Endometrial microvascular endothelial cells (primary cell): ENCODE results near the gene DTD2. TPM values are rescaled to one million over a fixed set of nuclear protein-coding genes. Genes with fewer than 3 reads are reported as not detected.
"Not testable (repeated sequence)": the region's sequence is repeated elsewhere in the genome, so short reads cannot be mapped to it uniquely, and the experiment has no call there.

ENCODE experiments used
- in situ Hi-C: cut with HindIII; loops from 2 replicates; pipeline ENCODE4 v1.10.0; 2017; ENCODE audit warnings: low sequenced_read_pairs, low pct_unique_long_range_greater_than_20kb; ENCODE audit errors: inconsistent ontology term
- total RNA-seq: library from RNA; depleted of rRNA; stranded (reverse); fragments of >200 nt; gene quantifications from one replicate; pipeline ENCODE4 v1.2.3, GENCODE V29; 2015; ENCODE audit errors: inconsistent ontology term

DTD2 gene
- 36.1 TPM for total RNA-seq

- in situ Hi-C loops, result no loop called here
These were observed at the start of gene DTD2 for GRCh38 chr14:31456841-31457664. DTD2 (minus strand) TSS chr14:31457506; CDS start chr14:31457393, 113 bp downstream.

DNA sequence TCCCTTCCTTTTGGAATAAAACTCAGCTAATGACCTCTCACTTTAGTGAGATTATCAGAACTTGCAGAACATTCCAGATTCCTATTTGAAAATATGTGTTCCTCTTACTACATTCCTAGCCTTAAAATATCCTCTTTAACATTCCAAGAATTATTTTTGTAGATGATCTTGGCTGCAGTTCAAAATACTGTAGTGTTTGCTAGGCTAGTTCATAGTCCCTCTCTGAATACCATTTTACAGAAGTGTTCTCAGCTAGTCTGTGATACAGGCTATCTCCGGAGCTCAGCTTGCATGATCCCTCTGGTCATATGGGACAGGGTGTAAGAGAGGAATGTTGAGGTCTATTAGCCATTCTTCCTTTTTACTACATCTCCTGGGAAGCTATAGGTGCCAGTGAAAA is 48.1 kb upstream of the DTD2 start:
- in situ Hi-C loops, result no loop called here

DNA sequence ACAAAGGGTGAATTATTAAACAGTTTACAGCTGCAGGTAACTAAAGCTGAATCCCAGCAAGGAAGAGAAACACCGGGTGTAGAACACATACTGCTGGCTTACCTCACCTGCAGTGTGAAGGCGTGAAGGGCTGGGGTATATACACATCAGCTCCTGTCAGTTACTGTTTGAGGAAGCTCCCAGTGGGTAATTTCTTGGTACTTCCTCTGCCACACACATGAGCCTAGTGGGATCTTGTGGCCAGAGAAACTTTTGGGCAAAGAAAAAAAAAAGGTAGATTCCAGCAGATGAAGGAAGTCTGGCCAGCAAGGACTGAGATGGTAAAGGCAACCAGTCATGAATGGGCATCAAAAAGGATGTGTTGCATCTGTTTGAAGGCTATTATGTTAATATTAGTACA is 44.6 kb upstream of the DTD2 start:
- in situ Hi-C loops, result no loop called here

DNA sequence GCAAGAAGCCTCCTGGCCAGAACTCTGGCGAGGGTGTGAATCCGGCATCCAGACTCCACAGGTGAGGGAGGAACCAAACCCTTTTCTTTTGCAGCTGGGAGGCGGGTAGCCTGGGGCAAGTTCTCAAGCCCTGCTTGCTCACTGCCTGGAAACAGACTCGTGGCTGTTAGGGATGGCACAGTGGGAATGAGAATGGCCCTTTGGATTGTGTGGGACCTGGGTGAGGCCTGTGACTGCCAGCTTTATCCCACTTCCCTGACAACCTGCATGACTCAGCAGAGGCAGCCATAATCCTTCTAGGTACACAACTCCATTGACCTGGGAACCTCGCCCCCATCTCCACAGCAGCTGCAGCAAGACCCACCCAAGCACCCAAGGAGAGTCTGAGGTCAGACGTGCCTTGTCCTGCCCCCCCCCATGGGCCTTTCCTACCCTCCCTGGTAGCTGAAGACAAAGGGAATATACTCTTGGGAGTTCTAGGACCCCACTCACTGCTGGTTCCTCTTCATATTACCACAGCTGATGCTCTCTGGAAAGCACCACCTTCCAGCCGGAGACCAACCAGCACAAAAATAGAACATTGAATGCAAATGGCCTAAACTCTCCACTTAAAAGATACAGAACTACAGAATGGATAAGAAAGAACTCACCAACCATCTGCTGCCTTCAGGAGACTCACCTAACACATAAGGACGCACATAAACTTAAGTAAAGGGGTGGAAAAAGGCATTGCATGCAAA is 35.6 kb upstream of the DTD2 start:
- in situ Hi-C loops, result no loop called here

DNA sequence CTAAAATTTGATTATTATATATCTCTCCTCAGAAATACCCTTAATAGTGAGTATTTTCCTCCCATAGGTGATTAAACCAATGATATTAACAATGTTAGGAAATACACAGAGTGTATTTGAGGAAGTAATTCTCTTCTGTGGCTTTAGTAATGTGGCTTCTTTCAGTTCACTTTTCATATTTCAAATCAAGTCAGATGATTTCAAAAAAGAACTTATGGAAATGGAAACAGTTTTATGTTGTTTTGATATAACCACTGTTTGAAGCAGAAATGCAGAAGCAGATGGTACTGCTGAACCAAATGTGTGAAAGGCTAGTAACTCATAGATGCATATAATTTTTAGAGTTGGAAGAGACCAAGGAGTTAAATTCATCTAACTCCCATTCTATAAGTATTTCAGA is 32.4 kb upstream of the DTD2 start:
- in situ Hi-C loops, result no loop called here

DNA sequence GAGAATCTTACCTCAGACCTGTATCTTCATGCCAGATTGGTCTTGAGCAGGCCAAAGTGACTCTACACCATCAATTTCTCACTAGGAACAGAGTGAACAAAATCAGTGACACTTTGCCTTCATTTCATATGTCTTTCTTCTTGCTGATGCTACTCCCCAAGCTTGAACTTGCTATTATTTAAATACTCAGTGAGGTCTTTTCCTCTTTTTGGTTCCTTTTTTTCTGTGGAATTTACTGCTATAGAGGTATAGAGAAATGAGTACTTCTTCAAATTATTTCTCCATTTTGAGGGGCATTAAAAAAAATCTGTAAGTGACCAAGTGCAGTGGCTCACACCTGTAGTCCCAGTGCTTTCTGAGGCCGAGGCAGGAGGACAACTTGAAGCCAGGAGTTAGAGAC is 30.6 kb upstream of the DTD2 start, which contains the start of gene GPR33:
TSS of gene GPR33 (minus strand) at position 154 of the 400 bp plus-strand sequence. CDS start 4,074 bp downstream, outside the sequence.
- in situ Hi-C loops, result no loop called here

DNA sequence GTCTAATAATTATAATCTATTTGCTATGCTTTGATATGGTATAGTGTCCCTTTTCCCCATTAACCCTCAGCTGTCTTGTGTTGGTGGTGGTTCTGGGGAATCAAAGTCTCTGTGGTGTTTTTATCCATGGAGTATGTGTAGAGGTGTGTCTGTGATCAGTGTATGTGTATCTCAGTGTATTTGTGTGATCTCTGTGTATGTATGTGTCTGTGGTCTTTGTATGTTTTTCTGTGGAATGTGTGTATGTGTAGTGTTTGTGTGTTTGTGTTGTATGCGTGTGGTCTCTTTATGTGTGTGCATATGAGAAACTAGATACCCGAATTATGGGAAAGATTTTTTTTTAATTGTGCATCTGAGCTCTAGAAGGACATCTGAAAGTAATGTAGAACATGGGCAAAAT is 29.5 kb upstream of the DTD2 start:
- in situ Hi-C loops, result no loop called here

- in situ Hi-C loops, result no loop called here
These were observed 27.4 kb upstream of the DTD2 start for GRCh38 chr14:31484754-31485153.

DNA sequence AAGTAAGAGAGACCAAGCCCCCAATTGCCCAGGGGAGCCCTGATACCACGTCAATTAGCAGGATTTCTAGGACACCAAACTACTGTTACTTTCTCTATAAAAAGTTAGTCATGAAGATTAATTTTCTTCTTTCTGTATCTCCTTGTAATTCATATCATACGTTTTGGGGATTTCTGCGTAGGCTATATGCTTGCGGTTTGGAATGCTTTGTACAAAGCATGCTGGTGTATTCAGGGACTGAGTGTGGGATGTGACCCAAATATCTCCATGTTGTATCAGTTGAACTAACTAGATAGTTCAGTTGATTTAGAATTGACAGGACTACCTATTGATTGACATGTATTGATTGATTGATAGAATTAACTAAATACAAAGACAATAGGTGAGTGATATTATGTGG is 22.9 kb upstream of the DTD2 start:
- in situ Hi-C loops, result no loop called here

DNA sequence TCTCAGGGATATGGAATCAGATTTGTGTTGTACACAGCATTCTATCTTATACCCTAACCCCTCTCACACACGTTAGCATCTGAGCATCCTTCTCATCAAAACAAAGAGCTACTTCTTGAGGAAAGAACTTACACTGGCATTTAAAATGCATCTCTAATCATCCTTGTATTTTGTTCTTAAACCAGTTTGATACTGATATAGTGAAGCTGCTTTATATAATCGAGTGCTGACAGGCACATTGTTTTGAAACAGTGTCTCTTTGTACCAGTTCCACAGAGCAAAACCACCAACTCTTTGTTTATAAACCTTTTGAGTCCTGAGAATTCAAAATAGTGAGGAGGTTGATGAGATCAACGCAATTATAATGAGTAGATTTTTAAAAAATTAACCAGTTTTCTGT is 21.7 kb upstream of the DTD2 start:
- in situ Hi-C loops, result no loop called here

- in situ Hi-C loops, result no loop called here
These were observed 19.9 kb upstream of the DTD2 start for GRCh38 chr14:31477248-31477647.

GRCh38 chr14:31476131-31476866 is 19.0 kb upstream of the DTD2 start:
- in situ Hi-C loops, result no loop called here

DNA sequence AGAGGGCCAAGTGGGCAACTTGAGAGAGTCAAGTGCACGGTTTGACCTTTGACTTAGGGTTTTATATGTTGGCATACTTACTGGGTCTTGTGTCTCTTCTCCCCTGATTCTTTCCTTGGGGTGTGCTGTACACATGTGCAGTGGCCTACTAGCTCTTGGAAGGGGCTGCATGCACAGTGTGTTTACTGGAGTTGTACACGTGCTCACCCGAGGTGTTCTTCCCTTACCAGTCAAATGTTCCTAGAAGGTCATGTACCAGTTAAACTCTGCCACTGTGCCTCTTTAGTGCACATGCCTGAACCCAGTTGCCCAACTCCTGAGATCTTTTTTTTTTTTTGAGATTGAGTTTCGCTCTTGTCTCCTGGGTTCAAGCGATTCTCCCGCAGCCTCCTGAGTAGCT is 9.2 kb upstream of the DTD2 start:
- in situ Hi-C loops, result no loop called here

DNA sequence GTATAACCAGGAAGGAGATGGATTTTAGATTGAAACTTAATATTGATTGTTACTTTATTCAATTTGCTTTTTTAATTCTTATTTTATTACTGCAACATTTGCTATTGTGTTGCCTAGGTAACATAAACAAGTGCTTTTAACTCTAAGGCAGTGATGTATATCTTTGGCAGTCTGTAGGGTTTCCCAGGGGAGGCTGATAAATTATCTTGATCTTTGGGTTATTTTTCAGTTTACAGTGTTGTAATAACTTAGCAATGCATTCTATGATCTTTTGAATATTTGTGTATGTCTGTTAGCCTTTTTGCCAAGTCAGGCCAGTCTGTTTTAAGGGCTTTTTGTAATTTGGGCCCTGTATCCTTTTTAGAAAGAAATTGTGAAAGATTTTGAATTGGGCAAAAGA is 7.8 kb upstream of the DTD2 start:
- in situ Hi-C loops, result no loop called here

DNA sequence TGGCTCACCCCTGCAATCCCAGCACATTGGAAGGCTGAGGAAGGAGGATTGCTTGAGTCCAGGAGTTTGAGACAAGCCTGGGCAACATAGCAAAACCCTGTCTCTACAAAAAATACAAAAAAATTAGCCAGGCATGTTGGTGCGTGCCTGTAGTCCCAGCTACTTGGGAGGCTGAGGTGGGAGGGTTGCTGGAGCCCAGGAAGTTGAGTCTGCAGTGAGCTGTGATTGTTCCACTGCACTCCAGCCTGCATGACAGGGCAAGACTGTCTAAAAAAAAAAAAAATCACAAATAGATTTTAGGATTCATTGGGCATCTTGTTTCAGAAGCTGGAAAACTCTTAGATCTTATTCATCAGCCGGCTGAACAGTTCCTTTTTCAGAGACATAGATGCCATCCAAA is 5.1 kb upstream of the DTD2 start:
- in situ Hi-C loops, result not testable (repeated sequence)

GRCh38 chr14:31461545-31461944 is 4.2 kb upstream of the DTD2 start:
- in situ Hi-C loops, result no loop called here

- in situ Hi-C loops, result no loop called here
These were observed 656 bp upstream of the DTD2 start for GRCh38 chr14:31457665-31458659.

DNA sequence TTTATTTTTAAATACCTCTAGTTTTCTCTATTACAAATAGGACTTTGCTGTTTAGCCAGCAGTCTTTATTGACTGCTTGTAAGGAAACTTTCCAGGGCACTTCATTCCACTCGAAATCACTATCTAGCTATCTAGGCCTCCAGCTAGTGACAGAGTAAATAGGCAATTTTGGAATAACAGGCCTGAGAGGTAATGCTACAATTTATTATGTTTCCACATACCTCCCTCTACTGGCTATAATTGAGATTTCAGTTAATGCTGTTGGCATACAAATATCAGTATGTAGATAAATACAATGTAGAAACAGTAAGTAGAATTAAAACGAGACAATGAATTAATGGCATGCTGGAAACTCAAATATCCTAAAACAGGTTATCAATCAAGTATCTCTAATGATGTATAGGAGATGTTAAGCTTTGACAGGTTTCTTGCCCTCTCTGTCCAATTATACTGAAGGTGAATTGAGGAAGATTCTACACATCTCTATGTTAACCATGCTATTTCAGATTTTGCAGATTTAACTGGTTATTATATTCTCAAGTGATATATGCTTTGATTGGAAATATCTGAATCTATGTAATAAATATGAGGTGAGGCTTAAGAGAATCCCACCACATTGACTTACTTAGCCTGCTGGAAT is 7.2 kb downstream of the DTD2 start:
- in situ Hi-C loops, result no loop called here
